Measurements from ENCODE around the gene CYP8B1.

Gene CYP8B1

DNA sequence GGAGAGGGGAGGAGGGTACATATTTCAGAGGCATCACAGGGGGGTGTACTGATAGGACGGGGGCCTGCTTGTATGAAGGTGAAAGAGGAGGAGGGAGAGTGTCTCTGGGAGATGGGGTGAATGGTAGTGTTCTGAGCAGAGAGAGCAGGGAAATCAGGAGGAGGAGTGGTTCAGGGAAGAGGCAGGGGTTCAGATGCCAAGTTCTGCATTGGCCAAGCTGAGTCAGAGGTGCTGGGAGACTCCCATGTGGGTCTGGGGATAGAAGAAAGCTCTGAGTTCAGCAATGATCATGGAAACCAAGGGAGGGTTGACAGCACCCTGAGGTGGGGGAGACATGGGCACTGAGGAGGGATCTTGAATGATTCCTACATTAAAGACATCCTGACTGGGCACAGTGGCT lies 3.0 kb downstream of the CYP8B1 start:
- Histone ChIP-seq H3K4me1 (ENCODE audit: insufficient read depth, poor library complexity, severe bottlenecking) (no peaks in the 10 kb centered on the region), H3K27ac (ENCODE audit: poor library complexity, severe bottlenecking) (no peak overlapping the region), H3K36me3 (ENCODE audit: low read depth) (no peaks in the 10 kb centered on the region), H3K9me3 (ENCODE audit: severe bottlenecking) (no peaks in the 10 kb centered on the region), H3K4me3 (ENCODE audit: severe bottlenecking) (no peak overlapping the region), H3K27me3 (ENCODE audit: insufficient read depth, poor library complexity, severe bottlenecking) (no peaks in the 10 kb centered on the region)
- no peak for DNase-seq (ENCODE audit: low spot score)
- no peak for ATAC-seq (ENCODE audit: low read depth)
- TF ChIP-seq, protein P1, sequence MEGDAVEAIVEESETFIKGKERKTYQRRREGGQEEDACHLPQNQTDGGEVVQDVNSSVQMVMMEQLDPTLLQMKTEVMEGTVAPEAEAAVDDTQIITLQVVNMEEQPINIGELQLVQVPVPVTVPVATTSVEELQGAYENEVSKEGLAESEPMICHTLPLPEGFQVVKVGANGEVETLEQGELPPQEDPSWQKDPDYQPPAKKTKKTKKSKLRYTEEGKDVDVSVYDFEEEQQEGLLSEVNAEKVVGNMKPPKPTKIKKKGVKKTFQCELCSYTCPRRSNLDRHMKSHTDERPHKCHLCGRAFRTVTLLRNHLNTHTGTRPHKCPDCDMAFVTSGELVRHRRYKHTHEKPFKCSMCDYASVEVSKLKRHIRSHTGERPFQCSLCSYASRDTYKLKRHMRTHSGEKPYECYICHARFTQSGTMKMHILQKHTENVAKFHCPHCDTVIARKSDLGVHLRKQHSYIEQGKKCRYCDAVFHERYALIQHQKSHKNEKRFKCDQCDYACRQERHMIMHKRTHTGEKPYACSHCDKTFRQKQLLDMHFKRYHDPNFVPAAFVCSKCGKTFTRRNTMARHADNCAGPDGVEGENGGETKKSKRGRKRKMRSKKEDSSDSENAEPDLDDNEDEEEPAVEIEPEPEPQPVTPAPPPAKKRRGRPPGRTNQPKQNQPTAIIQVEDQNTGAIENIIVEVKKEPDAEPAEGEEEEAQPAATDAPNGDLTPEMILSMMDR (IDR thresholded peaks at IDR 0.05; ENCODE audit: poor library complexity, severe bottlenecking), result no peak

DNA sequence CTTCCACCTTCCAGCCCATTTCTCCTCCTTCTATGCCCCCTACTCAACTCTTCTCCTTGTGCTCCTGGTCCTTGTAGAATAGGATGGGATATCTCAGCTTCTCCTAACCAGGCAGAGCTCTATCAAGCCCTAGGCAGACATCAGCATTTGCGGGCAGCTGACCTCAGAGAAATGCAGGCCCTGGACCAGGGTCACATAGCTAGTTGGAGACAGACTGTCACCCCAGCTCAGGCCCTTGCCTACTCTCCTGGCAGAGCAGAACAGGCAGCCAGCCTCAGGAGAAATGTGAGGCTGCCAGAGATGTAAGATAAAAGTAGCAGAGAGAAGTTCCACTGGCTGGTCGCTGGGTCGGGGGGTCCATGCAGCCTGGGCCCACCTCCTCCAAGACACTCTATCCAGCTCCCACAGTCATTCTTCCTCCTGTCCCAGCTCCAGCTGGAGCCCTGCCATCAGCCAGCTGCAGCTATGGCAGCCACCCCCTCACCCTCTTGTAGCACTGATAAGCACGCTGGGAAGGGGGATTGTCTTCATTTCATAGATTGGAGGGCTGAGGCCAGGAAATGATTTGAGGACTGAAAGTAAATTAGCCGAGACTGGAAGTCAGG lies 4.0 kb downstream of the CYP8B1 start:
- Histone ChIP-seq H3K4me3 (ENCODE audit: severe bottlenecking) (no peak overlapping the region), H3K36me3 (ENCODE audit: low read depth) (no peaks in the 10 kb centered on the region), H3K9me3 (ENCODE audit: severe bottlenecking) (no peaks in the 10 kb centered on the region), H3K4me1 (ENCODE audit: insufficient read depth, poor library complexity, severe bottlenecking) (no peaks in the 10 kb centered on the region), H3K27me3 (ENCODE audit: insufficient read depth, poor library complexity, severe bottlenecking) (no peaks in the 10 kb centered on the region), H3K27ac (ENCODE audit: poor library complexity, severe bottlenecking) (no peak overlapping the region)
- DNase-seq (ENCODE audit: low spot score), result no peak
- TF ChIP-seq, protein P1 (IDR thresholded peaks at IDR 0.05; ENCODE audit: poor library complexity, severe bottlenecking), result no peak
- no peak for ATAC-seq (ENCODE audit: low read depth)

DNA sequence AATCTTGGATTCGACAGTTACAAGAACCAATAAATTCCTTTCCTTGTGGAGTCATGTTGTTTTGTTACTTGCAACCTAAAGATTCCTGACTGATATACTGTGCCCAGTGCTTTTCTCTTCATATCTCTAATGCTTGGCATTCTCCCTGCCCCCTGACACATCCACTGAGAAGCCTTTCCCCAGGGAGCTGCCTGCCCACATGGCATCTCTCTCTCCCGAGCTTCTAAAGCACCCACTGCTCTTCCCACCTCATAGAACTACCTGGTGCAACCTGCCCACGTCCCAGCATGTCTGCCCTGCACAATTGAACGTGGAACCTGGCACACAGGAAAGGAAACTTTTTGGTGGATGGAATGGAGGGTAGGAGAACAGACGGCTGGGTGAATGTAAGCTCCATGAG lies 6.8 kb downstream of the CYP8B1 start:
- Histone ChIP-seq H3K9me3 (ENCODE audit: severe bottlenecking) (no peaks in the 10 kb centered on the region), H3K36me3 (ENCODE audit: low read depth) (no peaks in the 10 kb centered on the region), H3K27me3 (ENCODE audit: insufficient read depth, poor library complexity, severe bottlenecking) (no peaks in the 10 kb centered on the region), H3K27ac (ENCODE audit: poor library complexity, severe bottlenecking) (no peak overlapping the region), H3K4me1 (ENCODE audit: insufficient read depth, poor library complexity, severe bottlenecking) (no peaks in the 10 kb centered on the region), H3K4me3 (ENCODE audit: severe bottlenecking) (no peak overlapping the region)
- ATAC-seq (ENCODE audit: low read depth) (no peak; the same call in 2 of the 3 replicates), DNase-seq (ENCODE audit: low spot score) (no peak)
- TF ChIP-seq, protein P1 (IDR thresholded peaks at IDR 0.05; ENCODE audit: poor library complexity, severe bottlenecking), result no peak

DNA sequence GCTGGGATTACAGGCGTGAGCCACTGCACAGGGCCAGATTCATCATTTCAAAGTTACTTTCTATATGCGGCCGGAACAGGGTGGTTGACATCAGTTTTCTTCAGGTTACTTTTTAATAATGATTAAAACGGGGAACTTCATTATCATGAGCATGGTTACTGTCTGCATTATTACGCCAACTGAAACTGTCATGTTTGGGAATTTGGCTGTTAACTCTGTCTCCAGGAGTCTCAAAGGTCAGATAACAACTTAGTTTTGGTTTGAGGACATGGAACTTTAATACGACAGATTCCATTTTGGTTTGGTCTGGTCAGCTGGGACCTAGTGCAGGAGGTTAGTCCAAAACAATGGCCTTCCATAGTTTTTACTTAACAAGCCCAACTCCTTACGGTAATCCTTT lies 8.5 kb downstream of the CYP8B1 start:
- H3K9me3 ChIP-seq (ENCODE audit: severe bottlenecking), result no peaks in the 10 kb centered on the region
- no peak for DNase-seq (ENCODE audit: low spot score)

DNA sequence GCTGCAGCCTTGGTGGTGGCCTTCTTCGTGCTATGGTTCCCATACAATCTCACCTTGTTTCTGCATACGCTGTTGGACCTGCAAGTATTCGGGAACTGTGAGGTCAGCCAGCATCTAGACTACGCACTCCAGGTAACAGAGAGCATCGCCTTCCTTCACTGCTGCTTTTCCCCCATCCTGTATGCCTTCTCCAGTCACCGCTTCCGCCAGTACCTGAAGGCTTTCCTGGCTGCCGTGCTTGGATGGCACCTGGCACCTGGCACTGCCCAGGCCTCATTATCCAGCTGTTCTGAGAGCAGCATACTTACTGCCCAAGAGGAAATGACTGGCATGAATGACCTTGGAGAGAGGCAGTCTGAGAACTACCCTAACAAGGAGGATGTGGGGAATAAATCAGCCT lies 10.4 kb downstream of the CYP8B1 start:
- TF ChIP-seq, protein P1 (IDR thresholded peaks at IDR 0.05; ENCODE audit: poor library complexity, severe bottlenecking), result no peak
- Histone ChIP-seq H3K9me3 (ENCODE audit: severe bottlenecking) (no peaks in the 10 kb centered on the region), H3K27me3 (ENCODE audit: insufficient read depth, poor library complexity, severe bottlenecking) (no peaks in the 10 kb centered on the region), H3K27ac (ENCODE audit: poor library complexity, severe bottlenecking) (no peak overlapping the region), H3K4me3 (ENCODE audit: severe bottlenecking) (no peak overlapping the region), H3K4me1 (ENCODE audit: insufficient read depth, poor library complexity, severe bottlenecking) (no peaks in the 10 kb centered on the region), H3K36me3 (ENCODE audit: low read depth) (no peaks in the 10 kb centered on the region)
- no peak for DNase-seq (ENCODE audit: low spot score)
- ATAC-seq (ENCODE audit: low read depth), result no peak

More for the DNA sequence above, 8.5 kb downstream of the CYP8B1 start:
- no peak overlapping the region for H3K27ac ChIP-seq (ENCODE audit: poor library complexity, severe bottlenecking)
- H3K4me1 ChIP-seq (ENCODE audit: insufficient read depth, poor library complexity, severe bottlenecking), result no peaks in the 10 kb centered on the region
- no peak for ATAC-seq (ENCODE audit: low read depth)
- H3K27me3 ChIP-seq (ENCODE audit: insufficient read depth, poor library complexity, severe bottlenecking), result no peaks in the 10 kb centered on the region
- no peak overlapping the region for H3K4me3 ChIP-seq (ENCODE audit: severe bottlenecking)
- TF ChIP-seq, protein P1 (IDR thresholded peaks at IDR 0.05; ENCODE audit: poor library complexity, severe bottlenecking), result no peak
- H3K36me3 ChIP-seq (ENCODE audit: low read depth), result no peaks in the 10 kb centered on the region

All from RWPE2 (cell line).